HG03280 (cell line): ENCODE measurements around the gene PLPPR3.

Experiments used
- ATAC-seq: cut with Tn5 transposase; IDR thresholded peaks from one replicate; pipeline ENCODE4 v1.9.1; 2021; ENCODE audit warnings: mild to moderate bottlenecking, moderate library complexity; ENCODE audit not compliant: unreplicated experiment

Gene PLPPR3

DNA sequence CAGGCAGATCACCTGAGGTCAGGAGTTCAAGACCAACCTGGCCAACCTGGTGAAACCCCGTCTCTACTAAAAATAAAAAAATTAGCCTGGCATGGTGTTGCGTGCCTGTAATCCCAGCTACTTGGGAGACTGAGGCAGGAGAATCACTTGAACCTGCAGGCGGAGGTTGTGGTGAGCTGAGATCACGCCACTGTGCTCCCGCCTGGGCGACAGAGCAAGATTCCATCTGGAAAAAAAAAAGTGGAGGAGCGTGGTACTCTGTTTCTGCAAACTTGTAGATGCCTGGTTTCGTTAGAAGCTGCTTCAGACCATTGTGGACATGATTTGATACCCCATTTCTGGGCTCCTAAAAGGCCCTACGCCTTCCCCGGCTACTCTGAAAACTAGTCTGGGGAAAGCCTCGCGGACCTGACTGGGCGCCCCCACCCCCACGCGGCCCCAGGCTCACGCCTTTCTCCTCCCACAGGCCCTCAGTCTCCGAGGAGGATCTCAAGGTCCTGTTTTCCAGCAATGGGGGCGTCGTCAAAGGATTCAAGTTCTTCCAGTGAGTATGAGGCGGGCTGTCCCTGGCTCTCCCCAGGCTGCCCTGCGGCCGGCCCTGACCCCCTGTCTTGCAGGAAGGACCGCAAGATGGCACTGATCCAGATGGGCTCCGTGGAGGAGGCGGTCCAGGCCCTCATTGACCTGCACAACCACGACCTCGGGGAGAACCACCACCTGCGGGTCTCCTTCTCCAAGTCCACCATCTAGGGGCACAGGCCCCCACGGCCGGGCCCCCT is 11.5 kb downstream of the PLPPR3 start:
- ATAC-seq, result no peak

DNA sequence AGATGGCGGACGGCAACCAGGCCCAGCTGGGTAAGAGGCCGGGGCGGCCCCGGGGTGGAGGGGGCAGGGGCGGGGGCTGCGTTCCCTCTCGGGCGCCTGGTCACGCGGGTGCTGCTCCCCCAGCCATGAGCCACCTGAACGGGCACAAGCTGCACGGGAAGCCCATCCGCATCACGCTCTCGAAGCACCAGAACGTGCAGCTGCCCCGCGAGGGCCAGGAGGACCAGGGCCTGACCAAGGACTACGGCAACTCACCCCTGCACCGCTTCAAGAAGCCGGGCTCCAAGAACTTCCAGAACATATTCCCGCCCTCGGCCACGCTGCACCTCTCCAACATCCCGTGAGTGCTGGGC is 13.4 kb downstream of the PLPPR3 start:
- no peak for ATAC-seq

DNA sequence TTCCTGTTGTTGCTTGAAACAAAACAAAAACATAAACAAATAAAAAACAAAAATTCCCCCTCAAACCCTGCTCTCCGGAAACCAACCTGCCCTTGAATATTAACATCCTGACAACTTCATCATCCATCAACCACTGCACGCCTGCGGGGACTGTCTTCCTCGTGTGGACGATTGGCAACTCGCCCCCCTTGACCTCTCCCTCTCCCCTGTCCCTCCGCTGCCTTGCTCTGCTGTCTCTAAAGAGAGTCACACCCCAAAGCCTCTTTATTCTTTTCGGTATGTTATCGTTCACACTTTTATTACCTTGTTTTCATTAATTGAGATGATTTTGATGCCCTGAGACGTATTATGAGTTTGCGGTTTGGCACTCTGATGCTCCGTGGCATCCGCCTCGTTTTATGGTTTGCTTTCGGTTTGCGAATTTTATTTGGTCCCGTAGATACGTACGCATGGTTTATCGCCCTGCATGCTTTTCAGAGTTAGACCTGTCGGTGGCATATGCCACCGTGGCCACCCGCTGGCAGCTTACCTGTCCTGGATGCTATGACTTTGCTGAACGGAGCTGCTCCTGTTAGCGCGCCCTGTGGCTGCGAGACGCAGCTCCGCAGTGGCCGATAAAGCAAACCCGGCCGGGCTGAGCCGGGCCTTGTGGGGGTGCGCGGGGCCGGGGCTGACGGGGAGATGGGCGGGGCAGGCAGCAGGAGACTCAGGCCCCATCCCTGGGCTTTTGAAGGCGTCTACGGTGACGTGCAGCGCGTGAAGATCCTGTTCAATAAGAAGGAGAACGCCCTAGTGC is 13.9 kb downstream of the PLPPR3 start:
- no peak for ATAC-seq

DNA sequence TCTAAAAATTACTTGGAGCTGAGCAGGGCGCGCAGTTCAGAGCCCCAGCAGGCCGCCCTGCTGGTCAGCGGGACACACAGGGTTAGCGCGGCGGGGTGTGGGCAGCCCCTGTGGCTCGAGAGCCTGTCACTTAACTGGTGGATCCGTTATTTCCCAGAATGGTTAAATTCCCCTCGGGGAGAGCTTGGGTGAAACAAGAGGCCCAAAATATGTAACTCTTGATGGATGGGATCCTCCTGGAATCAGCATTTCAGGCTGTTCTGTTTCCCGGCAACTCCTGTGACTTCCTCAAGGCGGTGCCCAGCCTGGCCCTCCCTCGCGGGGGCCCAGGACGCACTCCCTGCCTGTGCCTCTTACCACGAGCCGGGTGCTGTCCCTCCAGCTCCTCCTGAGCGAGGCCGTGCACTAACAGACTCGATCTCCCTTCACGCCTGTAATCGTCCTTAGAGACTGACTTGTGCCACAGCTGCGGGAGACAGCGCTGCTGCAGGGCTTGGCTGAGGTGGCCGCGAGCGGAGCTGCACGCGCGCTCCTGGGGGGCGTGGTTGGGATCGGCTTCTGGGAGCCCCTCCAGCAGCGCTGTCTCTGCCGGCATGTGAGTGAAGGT is 14.8 kb downstream of the PLPPR3 start:
- ATAC-seq, result no peak

DNA sequence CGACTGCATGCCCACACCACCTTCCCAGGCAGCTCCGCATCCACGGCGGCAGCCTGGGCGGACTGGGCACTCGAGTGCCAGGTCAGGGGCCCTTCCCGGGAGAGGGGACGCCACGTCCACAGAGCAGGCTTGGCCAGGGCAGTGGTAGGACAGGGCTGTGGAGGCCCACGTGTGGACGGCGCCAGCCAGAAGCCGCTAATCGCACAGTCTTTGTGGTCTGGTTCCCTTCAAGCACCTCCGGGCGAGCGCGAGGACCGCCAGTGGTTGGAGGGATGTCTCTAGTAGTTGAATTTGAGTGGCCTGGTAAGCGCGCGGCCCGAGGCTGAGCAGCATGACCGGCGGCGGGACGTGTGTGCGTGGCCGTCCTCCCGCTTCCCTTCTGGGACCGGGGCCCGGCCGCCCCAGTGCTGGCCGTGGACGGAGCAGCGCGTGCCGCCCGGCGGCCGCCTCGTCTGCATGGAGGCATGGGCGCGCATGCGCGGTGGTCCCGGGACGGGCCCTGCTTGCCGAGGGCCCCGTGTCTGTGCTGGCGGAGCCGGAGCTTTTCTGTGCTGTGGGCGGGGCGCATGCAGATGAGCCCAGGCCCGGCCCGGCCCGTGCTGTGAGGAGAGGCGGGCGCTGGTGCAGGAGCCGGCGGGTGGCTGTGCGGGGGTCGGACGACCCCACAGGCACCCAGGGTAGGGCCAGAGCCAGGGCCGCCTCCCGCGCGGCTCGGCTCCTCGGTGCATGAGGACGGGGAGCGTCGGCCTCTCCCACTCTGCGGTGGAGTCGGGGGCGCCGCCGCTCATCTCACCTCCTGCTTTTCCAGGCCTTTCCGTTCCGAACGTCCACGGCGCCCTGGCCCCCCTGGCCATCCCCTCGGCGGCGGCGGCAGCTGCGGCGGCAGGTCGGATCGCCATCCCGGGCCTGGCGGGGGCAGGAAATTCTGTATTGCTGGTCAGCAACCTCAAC is 15.9 kb downstream of the PLPPR3 start:
- no peak for ATAC-seq

DNA sequence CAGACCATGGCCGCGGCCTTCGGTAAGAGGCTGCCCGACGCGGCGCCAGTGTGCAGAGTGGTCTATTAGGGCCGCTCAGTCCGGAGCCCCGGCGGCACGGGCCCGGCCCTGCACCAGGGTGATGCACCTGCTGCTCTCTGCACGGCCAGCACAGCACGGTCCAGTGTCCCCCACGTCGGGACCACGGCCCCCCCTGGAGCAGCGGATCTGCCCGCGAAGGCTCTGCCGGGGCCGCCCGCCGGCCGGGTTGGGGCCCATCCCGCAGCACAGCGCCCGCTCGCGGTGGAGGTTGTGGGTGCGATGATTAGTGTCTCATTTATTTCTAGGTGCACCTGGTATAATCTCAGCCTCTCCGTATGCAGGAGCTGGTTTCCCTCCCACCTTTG is 16.6 kb downstream of the PLPPR3 start:
- no peak for ATAC-seq

DNA sequence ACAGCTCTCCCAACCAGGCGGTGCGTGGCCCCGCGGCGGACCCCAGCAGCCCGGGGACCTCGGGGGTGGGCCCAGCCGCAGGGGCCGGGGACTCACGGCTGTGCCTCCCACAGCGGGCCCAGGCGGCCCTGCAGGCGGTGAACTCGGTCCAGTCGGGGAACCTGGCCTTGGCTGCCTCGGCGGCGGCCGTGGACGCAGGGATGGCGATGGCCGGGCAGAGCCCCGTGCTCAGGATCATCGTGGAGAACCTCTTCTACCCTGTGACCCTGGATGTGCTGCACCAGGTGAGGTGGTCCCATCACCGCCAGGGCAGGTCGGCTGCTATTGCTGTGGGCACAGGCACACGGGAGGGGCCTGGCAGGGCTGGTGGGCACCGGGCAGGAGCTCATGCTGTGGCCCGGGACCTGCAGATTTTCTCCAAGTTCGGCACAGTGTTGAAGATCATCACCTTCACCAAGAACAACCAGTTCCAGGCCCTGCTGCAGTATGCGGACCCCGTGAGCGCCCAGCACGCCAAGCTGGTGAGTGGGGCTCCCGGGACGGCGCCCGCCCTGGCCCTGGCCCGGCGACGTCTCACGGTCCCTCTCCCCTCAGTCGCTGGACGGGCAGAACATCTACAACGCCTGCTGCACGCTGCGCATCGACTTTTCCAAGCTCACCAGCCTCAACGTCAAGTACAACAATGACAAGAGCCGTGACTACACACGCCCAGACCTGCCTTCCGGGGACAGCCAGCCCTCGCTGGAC is 17.2 kb downstream of the PLPPR3 start:
- no peak for ATAC-seq

DNA sequence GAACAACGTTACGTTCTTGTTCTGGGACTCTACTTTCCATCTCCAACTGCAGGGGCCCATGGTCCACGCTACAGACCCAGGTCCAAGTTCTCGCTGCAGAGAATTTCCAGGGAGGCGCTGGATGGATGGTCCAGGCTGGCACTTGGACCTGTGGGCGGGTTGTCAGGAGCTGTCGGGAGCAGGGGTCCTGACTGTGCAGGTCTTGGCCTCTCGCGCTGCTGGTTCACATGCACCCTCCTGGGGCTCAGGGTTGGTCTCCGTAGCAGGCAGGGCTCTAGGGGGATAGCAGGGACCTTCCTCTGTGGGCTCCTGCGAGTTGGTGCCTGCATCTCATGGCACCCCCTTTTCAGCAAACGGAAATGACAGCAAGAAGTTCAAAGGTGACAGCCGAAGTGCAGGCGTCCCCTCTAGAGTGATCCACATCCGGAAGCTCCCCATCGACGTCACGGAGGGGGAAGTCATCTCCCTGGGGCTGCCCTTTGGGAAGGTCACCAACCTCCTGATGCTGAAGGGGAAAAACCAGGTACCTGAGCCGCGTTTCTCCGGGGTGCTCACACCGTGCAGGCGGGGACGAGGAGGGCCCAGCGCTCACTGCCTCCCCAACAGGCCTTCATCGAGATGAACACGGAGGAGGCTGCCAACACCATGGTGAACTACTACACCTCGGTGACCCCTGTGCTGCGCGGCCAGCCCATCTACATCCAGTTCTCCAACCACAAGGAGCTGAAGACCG is 17.9 kb downstream of the PLPPR3 start:
- ATAC-seq, result no peak

DNA sequence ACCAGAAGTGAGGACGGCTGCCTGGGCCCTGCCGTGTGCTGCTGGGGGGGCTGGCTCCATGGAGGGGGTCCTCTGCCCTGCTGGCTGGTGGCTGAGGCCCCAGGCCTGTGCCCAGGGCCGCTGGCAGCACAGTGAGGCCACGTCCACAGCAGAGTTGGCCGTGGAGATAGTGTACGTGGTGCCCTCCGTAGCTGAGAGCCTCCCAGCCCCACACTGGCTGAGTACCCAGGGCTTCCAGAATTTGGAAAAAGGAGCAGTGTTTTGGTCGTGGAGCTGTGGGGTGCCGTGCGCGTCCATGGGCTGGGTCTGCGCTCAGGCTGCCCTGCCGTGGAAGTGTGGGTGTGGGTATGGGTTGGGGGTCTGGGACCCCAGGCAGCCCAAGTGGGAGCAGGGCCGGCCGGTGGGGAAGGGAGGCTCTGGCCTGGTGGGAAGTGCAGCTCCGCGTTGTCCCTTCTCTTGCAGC is 18.6 kb downstream of the PLPPR3 start:
- ATAC-seq, result no peak

DNA sequence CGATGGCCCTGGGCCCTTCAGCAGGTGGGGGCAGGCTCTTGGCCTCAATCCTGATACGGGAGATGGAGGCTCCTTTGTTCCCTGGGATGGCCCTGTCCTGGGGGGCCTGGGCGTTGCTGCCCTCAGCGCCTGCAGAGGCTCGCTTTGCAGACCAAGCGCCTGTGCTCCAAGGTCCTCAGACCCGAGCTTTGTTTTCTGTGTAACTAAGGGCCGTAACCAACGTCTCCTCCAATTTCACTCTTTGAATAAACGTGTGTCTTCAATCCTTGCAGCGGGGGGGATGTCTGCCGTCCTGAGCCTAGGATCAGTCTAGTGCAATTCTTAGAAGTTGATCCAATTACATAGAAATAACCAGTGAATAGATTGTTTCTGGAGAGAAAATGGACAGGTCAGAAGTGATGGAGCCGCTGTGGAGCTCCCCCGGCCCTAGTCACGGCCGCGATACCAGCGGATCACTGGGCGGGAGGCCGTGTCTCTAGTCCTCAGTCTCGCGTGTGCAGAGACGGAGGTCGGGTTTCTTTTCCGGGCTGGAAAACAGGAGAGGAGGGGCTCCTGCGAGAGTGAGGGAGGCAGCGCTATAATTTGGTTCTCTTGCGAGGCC is 19.2 kb downstream of the PLPPR3 start:
- ATAC-seq, result no peak

DNA sequence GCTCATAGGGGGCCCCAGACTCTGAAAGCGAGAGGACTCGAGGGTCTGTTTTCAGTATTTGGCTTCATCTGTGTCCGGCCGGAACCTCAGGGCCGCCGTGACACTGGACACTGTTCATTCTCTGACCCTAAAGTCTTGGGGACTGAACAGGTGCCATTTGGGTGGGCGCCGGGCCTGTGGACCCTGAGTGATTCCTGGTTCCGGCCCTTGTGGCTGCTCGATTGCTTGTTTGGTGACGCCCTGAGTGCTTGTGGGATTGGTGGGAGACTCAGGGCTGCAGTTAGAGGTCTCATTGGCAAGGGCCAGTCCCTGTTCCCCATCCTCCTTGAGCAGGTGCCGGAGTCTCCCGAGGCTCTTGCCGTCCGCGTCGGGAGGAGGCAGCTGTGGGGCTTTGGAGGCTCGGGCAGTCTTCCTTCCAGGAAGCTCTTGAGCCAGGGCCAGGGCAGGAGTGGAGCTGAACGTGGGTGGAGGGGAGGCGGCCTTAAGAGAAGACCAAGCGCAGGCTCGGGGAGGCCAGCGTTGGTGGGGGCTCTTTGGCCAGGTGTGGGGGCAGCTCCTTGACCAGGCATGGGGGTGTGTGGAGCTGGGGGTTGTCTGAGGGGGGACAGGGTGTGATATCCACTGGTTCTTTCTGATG is 19.8 kb downstream of the PLPPR3 start:
- no peak for ATAC-seq

DNA sequence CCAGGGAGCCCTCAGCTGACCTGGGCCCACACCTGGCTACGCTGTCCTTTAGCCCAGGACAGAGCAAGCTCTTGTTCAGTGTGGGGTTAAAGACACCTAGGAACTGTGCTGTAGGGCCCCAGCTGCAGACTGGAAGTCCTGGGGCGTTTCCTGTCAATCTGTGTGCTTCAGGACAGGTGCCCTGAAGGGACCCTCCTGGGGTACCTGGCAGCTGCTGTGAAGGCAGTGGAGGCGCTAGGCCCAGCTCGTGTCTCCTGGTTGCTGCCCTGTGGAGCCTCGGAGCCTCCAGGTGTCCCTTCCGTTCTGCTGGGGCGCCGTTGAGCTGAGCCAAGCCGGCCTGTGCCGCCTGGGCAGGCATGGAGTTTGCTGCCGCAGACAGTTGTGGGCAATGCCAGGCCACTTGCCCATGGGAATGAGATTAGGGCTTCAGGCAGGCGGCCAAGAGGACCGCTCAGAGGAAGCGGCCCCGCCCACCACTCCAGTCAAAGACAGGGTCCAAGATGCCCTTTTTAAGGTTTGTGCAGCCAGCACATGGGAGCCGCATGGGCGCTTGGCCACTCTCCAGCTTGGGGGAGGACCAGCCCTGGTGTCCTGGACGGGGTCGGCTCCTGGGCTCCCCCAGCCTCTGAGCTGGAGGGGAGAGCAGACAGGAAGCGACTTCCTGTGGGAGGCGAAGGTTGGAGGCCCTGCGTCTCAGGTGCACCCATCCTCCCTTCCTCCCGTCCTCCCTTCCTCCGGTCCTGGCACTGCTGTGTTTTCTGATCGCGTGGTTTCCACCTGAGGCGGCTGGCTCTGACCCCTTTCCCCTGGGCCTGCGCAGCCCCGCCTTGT is 20.5 kb downstream of the PLPPR3 start:
- ATAC-seq, result no peak

DNA sequence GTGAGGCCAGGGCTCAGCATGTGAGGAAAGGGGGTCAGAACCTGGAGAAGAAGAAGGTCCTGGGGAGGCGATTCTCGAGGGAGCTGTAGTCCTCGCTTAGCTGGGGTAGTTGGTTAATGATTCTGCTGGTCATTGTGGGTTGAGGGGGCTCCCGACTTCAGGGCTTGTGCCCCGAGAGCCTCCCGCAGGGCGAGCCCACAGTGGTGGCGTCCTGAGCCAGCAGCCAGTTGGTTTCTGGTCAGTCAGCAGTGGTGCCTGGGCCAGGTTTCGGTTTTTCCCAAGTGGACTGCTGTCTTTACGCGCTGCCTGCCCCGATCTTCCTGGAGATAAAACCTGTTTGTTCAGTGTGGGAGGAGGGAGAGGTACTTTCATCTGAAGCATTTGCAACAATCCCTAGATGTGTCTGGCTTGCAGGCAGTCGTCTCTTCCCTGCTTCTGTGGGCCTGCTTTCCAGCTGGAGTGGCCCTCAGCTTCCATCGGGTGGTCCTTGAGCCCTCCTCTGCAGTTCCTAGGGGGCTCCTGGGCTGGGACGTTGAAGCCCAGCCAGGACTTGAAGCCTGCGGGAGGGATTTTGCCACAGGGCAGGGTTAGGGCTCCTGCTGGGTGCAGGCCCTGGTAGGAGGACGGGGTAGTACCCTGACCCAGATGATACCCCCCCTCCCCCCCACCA is 21.3 kb downstream of the PLPPR3 start:
- no peak for ATAC-seq

DNA sequence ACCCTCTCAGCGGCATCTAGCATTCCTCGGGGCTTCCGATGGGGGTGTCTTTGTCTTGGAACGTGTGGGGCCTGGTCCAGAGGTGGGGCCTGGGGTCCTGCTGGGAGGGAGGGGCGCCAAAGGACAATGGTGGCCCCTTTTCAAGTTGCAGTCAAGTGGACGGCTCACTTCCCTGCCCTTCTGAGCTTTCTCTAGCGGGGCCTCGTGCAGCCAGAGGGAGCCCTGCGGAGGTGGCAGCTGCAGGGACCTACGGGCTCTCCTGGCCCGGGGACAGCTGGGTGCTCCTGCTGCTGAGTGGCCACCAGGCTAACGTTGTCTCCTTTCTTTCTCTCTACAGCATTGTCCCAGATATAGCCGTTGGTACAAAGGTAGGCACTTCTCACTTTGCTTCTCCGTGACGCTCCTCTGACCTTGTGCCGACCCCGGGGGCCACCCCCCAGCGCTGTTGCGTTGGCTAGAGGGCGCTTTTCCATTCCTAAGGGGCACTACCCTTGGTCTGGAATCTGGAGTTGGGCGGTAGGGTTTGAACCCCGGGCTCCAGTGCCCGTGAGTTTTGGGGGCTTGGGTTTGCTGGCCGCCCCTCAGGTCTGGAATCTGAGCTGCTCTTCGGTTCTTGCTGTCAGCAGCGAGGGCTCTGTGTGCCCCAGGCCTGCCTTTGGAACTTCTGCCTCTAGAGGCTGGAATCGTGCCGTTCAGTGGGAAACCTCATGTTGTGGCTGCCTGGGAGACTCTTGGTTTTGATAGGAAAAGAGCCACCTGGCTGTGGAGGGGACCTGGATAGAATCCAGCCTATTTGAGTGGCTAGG is 22.5 kb downstream of the PLPPR3 start:
- no peak for ATAC-seq

DNA sequence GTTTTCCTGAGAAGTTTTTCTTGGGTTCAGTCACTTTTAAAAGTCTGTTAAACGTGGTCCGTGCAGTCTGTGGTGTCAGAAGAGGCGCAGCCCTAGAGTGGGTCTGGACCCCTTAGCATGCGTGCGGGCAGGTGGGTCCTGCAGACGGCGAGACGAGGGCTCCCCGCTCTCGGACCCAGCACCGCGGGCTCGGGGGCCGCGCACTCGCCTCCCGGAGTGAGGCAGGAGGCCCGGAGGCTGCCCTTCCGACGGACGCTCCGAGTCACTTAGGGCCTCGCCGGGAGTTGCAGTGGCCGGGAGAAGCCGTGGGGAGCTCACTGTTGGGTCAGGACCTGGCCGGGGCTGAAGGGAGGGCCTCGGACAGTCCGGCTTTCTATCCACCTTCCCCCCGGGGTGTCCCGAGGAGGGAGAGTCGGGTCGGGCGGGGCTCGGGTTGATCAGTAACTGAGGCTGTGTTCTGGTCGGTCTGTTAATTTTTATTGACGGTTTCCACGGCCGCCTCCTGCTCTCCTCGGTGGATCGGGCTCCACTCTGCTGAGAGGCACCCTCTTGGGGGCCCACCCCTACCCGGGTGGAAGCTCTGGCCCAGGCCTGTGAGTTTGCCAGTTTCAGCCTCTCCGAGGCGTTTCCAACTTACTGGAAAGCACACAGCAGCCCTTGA is 23.2 kb downstream of the PLPPR3 start:
- no peak for ATAC-seq
